DND-41 (cell line): Measurements from ENCODE around the gene GAN.

Source experiments
- CTCF ChIP-seq: IDR thresholded peaks from 2 replicates; pipeline ENCODE4 v1.5.1; 2012; ENCODE audit warnings: borderline replicate concordance, low read length, moderate library complexity, mild to moderate bottlenecking; ENCODE audit not compliant: poor library complexity, severe bottlenecking; ENCODE audit errors: extremely low read depth
- EZH2 ChIP-seq: IDR thresholded peaks from 3 replicates; pipeline ENCODE4 v1.6.1; 2012; ENCODE audit warnings: borderline replicate concordance, low read depth, mild to moderate bottlenecking, moderate library complexity, low read length, inconsistent platforms; ENCODE audit not compliant: severe bottlenecking

GRCh38 chr16:81324808-81325207, 10.0 kb downstream of the GAN start:
- TF ChIP-seq CTCF (no peak), EZH2 (no peak)
